Activated CD4-positive, alpha-beta T cell treated with anti-CD3 and anti-CD28 coated beads, Interleukin-2, amount 10 ng/mL, durations not matched to agents 7 days and 5 days (primary cell): ENCODE measurements around the gene LAMA3. TPM values are rescaled to one million over a fixed set of nuclear protein-coding genes. Genes with fewer than 3 reads are reported as not detected.

Source experiments
- CTCF ChIA-PET: fragments of 350-600 bp; sonication (Branson Sonifier 250); formaldehyde crosslinking; loops from one replicate; lab custom pipeline; 2021; ENCODE audit warnings: antibody characterized with exemption; lab: Charles Lee
- POLR2A ChIA-PET: fragments of 350-600 bp; sonication (Branson Sonifier 250); formaldehyde crosslinking; loops from one replicate; lab custom pipeline; 2021; ENCODE audit warnings: antibody characterized with exemption; lab: Charles Lee
- DNase-seq: peaks from one replicate; pipeline ENCODE4 v3.0.0-alpha.2; 2020
- H3K27ac Mint-ChIP-seq: one replicate; pipeline ENCODE4 v1.8.0; 2021; ENCODE audit warnings: mild to moderate bottlenecking, moderate library complexity, mixed read lengths
- H3K27me3 Mint-ChIP-seq: one replicate; pipeline ENCODE4 v1.8.0; 2021; ENCODE audit warnings: mixed read lengths
- H3K36me3 Mint-ChIP-seq: one replicate; pipeline ENCODE4 v1.8.0; 2021; ENCODE audit warnings: low read depth, mixed read lengths
- H3K4me1 Mint-ChIP-seq: one replicate; pipeline ENCODE4 v1.8.0; 2021; ENCODE audit warnings: mixed read lengths
- H3K4me3 Mint-ChIP-seq: one replicate; pipeline ENCODE4 v1.8.0; 2021; ENCODE audit warnings: mild to moderate bottlenecking, moderate library complexity, mixed read lengths
- H3K9me3 Mint-ChIP-seq: one replicate; pipeline ENCODE4 v1.8.0; 2021; ENCODE audit warnings: mixed read lengths
- total RNA-seq, 2 experiments: library from RNA; stranded (reverse); gene quantifications; one replicate each; pipeline ENCODE4 v1.2.3, GENCODE V29; 2021

Gene LAMA3
- total RNA-seq, 2 experiments from 2014 or later: 0.20 to 0.54 TPM

DNA sequence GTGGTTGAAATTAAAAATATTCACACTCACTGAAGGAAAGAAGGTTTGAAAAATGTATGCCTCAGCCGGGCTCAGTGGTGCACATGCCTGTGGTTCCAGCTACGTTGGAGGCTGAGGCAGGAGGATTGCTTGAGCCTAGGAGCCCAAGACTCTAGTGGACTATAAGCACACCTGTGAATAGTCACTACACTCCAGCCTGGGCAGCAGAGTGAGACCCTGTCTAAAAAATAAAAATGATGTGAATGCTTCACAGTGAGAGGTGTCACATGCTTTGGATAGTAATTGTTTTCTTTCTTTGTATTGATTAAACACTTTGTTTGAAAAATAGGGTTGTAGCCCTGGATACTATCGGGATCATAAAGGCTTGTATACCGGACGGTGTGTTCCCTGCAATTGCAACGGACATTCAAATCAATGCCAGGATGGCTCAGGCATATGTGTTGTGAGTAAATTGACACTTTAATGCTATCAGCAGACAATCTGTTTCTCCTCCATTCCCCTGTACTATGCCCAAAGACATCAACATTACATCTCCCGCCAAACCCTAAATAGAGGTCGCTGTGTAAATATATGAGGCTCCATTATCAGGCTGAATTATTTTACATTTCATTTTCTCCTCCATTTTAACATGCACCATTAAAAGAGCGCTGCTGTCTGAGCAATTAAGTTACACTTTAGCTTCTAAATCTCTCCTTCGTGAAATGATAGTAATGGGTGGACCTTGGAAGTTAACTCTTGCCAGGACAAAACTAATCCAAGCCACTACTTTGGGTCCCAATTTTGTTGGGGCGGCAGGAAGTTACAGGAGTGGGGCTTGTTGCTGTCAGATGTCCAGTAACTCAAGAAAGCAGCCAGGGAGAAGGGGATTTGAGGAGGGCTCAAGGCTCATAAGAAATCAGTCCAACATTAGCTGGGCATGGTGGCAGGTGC lies 187.0 kb downstream of the LAMA3 start:
- POLR2A ChIA-PET: interaction anchor here (0.6 kb wide), 1 partner anchor 22 kb away, joined by 3 read pairs; no protein-coding TSS in a partner anchor
- CTCF ChIA-PET: interaction anchor here (2.6 kb wide), 1 partner anchor 9 kb away, joined by 8 read pairs; no protein-coding TSS in a partner anchor
- DNase-seq: no peak
- no peaks in the 10 kb centered on the region for H3K9me3 Mint-ChIP-seq
- H3K4me1 Mint-ChIP-seq: peaks cover 19% of the 10 kb centered on the region
- H3K4me3 Mint-ChIP-seq: no peak overlapping the region
- H3K27me3 Mint-ChIP-seq: peaks cover 15% of the 10 kb centered on the region
- no peak overlapping the region for H3K27ac Mint-ChIP-seq
- no peaks in the 10 kb centered on the region for H3K36me3 Mint-ChIP-seq

DNA sequence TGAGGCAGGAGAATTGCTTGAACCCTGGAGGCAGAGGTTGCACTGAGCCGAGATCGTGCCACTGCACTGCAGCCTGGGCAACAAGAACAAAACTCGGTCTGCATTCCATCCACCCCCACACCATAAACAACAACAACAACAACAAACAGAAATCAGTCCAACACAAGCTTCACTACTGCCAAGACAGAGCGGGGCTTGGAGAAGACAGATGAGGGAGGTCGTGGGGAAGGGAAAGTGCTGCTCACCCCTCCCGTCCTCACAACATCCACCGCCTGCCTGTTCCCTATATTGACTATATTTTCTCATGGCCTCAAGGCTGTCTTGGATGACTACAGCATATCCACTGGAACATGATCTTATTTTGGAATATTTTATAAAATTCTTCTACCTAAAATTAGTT lies 187.7 kb downstream of the LAMA3 start:
- Mint-ChIP-seq H3K4me1 (peaks cover 14% of the 10 kb centered on the region), H3K36me3 (no peaks in the 10 kb centered on the region), H3K9me3 (no peaks in the 10 kb centered on the region), H3K4me3 (no peak overlapping the region), H3K27ac (no peak overlapping the region), H3K27me3 (peaks cover 15% of the 10 kb centered on the region)
- POLR2A ChIA-PET: interaction anchor here (0.6 kb wide), 1 partner anchor 23 kb away, joined by 3 read pairs; no protein-coding TSS in a partner anchor
- CTCF ChIA-PET: interaction anchor here (2.6 kb wide), 1 partner anchor 10 kb away, joined by 8 read pairs; no protein-coding TSS in a partner anchor
- no peak for DNase-seq

DNA sequence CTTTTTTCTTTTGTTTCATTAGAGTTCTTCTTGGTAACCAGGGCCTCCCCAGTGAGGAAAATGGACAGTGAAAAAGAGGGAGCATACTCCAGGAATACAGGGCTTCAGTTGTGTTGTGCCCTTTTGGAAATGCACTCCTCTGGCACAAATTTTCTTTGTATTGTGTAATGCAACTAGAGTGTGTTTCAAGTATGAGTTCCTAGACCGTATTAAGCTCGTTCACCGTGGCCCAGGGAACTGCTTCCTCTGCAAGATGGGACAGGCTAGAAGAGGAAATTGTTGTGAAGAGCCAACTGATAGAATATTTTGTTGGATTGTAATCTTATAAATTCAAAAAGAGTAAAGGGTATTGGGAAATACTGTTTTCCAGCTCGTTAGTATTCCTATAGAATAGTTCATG lies 188.1 kb downstream of the LAMA3 start:
- Mint-ChIP-seq H3K9me3 (no peaks in the 10 kb centered on the region), H3K4me3 (no peak overlapping the region), H3K36me3 (no peaks in the 10 kb centered on the region), H3K4me1 (peaks cover 9% of the 10 kb centered on the region), H3K27ac (no peak overlapping the region), H3K27me3 (peaks cover 15% of the 10 kb centered on the region)
- ChIA-PET POLR2A (no interaction called here), CTCF (interaction anchor here (2.6 kb wide), 1 partner anchor 10 kb away, joined by 8 read pairs; no protein-coding TSS in a partner anchor)
- DNase-seq: no peak

DNA sequence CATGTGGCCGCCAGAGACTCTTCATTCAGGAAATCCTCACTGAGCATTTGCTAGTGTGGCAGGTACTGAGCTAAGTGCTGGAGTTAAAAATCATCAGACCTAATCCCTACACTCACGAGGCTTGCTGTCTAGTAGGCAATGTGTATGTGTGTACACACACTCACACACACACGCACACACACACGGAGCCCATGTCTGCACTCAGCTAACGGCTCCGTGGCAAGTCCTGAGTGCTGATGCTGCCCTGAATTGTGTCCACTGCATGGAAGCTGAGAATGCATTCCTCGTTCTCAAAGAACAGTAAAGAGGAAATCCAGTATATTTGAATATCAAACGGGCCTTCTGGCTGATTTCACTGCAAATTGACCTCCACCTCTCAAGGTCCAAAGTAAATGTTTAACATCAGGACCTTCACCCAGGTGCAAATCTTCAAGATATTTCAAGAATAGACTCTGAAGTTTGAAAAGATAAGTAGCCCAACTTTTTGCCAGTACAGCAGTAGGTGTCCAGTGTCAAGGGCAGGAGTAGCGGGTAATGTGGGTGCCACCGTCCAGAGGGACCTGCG lies 189.2 kb downstream of the LAMA3 start:
- Mint-ChIP-seq H3K4me3 (no peak overlapping the region), H3K36me3 (no peaks in the 10 kb centered on the region), H3K9me3 (no peaks in the 10 kb centered on the region), H3K4me1 (peaks cover 3% of the 10 kb centered on the region), H3K27me3 (peaks cover 8% of the 10 kb centered on the region), H3K27ac (no peak overlapping the region)
- ChIA-PET CTCF (interaction anchor here (1.1 to 2.6 kb wide), 2 partner anchors 11 to 17 kb away, joined by 4 to 8 read pairs; no protein-coding TSS in a partner anchor), POLR2A (no interaction called here)
- no peak for DNase-seq

DNA sequence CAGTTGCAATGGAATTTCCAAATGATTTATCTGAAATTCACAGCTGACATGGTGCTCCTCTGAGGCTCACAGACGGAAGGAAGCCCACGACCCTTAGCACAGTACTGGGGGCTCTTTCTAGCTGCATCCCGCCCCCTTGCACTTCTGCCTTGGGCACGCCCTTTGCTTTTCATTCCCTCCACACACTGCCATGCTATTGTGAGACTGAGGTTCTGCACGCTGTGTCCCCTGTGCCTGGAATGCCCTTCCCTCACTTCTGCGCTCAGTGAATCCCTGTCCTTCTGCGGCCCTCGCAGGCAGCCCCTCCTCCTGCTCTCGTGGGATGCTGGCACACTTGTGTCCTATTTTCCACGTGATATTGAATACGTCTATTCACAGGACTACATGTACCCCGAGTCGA lies 189.9 kb downstream of the LAMA3 start:
- no peaks in the 10 kb centered on the region for H3K36me3 Mint-ChIP-seq
- H3K27ac Mint-ChIP-seq: no peak overlapping the region
- H3K9me3 Mint-ChIP-seq: no peaks in the 10 kb centered on the region
- POLR2A ChIA-PET: no interaction called here
- DNase-seq: no peak
- H3K4me1 Mint-ChIP-seq: peaks cover 7% of the 10 kb centered on the region
- no peak overlapping the region for H3K4me3 Mint-ChIP-seq
- H3K27me3 Mint-ChIP-seq: peaks cover 7% of the 10 kb centered on the region
- CTCF ChIA-PET: interaction anchor here (0.6 to 0.7 kb wide), 2 partner anchors 8 to 38 kb away, joined by 3 to 4 read pairs; no protein-coding TSS in a partner anchor

DNA sequence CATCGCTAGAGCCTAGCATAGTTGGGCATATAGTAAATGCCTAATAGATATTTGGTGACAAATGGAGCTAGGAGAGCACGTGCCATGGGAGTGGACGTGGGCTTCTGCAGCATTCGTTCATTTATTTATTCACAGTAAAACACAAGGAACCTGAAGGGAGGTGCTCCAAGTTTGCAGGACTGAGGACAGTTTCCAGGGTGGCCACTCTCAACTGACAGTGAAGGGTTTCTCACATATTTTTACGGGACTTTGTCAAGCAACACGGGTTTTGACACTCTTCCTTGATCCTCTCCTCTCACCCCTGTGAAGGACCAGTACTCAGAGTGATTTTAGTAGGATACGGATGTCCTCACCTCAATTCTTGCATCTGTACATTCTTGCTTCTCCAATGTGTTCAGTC lies 190.3 kb downstream of the LAMA3 start:
- Mint-ChIP-seq H3K4me3 (no peak overlapping the region), H3K36me3 (no peaks in the 10 kb centered on the region), H3K27ac (no peak overlapping the region), H3K27me3 (peaks cover 7% of the 10 kb centered on the region), H3K9me3 (no peaks in the 10 kb centered on the region), H3K4me1 (peaks cover 10% of the 10 kb centered on the region)
- ChIA-PET CTCF (interaction anchor here (0.6 to 0.7 kb wide), 2 partner anchors 8 to 38 kb away, joined by 3 to 4 read pairs; no protein-coding TSS in a partner anchor), POLR2A (no interaction called here)
- DNase-seq: no peak

DNA sequence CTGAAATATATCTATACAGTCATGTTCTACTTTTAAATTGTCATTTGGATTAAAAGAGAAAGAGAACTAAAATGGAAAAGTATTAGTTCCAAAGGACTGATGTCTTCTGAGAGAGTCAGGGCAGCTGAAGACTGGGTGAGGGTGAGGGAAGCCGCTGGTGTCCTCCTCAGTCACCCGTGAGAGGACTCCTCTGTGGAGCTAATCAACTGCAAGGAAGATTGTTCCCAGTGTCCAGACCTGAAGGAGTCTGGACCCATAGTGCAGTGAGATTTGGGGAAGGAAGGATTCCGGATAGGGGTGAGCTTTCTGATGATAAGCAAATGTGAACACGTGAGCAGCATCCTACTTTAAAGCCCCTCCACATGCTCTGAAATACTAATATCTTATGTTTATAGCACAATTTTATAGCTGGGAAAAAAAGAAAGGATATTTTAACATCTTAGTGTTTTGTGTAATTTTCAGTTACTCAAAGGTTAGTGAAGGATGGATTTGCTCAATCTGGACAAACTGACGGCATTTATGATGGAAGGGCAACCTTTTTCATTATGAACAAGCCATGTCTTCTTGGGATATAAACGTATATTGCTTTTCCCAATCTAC lies 190.8 kb downstream of the LAMA3 start:
- CTCF ChIA-PET: interaction anchor here (0.8 to 1.0 kb wide), 2 partner anchors 16 to 27 kb away, joined by 3 to 4 read pairs; no protein-coding TSS in a partner anchor
- peaks cover 7% of the 10 kb centered on the region for H3K27me3 Mint-ChIP-seq
- no peak overlapping the region for H3K4me3 Mint-ChIP-seq
- no peak overlapping the region for H3K27ac Mint-ChIP-seq
- peaks cover 14% of the 10 kb centered on the region for H3K4me1 Mint-ChIP-seq
- DNase-seq: no peak
- POLR2A ChIA-PET: no interaction called here
- no peaks in the 10 kb centered on the region for H3K9me3 Mint-ChIP-seq
- H3K36me3 Mint-ChIP-seq: no peaks in the 10 kb centered on the region

DNA sequence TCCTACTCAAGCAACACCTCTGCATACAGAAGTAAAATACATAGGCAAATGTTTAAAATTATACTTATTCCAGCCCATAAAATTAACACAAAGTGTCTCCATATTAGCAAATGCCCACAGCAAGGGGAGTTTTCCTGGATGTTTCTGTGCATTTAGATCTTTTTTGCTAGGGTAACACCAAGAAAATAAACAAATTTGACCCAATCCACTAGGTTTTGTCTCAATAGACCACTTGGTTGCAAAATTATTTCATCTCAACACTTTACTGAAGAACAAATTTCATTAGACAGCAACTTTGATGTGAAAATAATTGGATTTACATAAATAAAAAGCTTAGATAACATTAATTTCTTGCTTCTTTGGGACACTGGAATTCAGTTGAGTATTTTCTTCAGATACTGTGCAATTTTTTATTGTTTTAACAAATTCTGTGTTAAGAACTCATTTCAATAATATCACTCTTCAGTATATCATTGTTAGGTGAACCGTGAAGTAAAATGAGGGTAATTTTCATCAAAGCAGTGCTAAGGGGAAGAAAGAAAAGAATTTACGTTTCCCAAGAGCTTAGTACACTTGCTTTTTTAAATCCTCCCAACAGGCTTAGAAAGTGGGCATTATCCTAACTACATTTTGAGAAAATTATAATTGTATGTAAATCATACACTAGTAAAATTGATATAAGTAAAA lies 191.8 kb downstream of the LAMA3 start:
- Mint-ChIP-seq H3K27me3 (peaks cover 5% of the 10 kb centered on the region), H3K36me3 (no peaks in the 10 kb centered on the region), H3K4me1 (peaks cover 23% of the 10 kb centered on the region), H3K27ac (no peak overlapping the region), H3K4me3 (no peak overlapping the region), H3K9me3 (no peaks in the 10 kb centered on the region)
- no peak for DNase-seq
- ChIA-PET POLR2A (interaction anchor here (0.5 kb wide), 1 partner anchor 71 kb away, joined by 3 read pairs; no protein-coding TSS in a partner anchor), CTCF (interaction anchor here (0.8 to 1.1 kb wide), 3 partner anchors 17 to 38 kb away, joined by 3 to 4 read pairs (median 3); no protein-coding TSS in a partner anchor)

DNA sequence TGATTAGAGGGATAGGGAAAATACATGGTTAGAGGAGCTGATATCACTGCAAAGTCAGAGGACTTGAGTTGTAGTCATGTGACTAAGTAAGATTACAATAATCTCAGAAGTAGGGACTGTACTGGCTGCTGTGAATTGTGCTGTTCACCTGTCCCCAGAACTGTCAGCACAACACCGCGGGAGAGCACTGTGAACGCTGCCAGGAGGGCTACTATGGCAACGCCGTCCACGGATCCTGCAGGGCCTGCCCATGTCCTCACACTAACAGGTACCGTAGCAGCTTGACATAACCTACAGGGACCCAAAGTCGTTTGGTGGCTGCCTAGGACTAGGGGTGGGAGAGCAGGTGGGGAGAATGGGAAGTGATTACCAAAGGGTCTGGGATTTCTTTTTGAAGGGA lies 192.5 kb downstream of the LAMA3 start:
- DNase-seq: no peak
- peaks cover 24% of the 10 kb centered on the region for H3K4me1 Mint-ChIP-seq
- ChIA-PET CTCF (no interaction called here), POLR2A (no interaction called here)
- H3K9me3 Mint-ChIP-seq: no peaks in the 10 kb centered on the region
- no peaks in the 10 kb centered on the region for H3K36me3 Mint-ChIP-seq
- no peak overlapping the region for H3K4me3 Mint-ChIP-seq
- no peak overlapping the region for H3K27ac Mint-ChIP-seq
- H3K27me3 Mint-ChIP-seq: peaks cover 2% of the 10 kb centered on the region

DNA sequence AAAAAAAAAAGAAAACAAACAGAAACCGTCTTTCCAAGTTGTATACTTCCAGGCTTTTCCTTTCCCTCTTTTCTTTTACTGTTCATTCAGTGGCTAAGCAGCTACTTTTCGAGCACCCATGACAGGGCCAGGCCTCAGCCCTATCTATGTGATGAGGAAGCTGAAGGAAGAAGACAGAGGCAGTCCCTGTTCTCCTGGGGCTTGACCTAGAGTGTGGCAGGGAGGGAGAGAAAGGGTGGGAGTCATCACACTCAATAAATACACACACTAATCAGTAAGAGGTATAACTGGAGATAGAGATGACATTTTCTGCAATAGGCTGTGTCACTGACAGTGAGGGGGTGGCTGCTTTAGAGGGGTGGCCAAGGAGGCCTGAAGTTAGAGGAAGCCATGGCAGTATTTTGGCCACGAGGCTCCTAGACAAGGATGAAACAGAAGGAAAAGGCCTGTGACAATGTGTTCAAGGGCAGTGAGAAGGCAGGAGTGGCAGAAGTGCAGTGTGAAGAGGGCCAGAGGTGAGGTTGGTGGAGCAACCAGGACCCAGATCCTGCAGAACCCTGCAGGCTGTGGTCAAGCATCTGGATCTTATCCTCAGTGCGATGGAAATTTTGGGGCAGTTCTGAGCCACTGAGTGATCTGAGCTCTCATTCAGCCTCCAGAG lies 193.5 kb downstream of the LAMA3 start:
- H3K27ac Mint-ChIP-seq: no peak overlapping the region
- POLR2A ChIA-PET: no interaction called here

DNA sequence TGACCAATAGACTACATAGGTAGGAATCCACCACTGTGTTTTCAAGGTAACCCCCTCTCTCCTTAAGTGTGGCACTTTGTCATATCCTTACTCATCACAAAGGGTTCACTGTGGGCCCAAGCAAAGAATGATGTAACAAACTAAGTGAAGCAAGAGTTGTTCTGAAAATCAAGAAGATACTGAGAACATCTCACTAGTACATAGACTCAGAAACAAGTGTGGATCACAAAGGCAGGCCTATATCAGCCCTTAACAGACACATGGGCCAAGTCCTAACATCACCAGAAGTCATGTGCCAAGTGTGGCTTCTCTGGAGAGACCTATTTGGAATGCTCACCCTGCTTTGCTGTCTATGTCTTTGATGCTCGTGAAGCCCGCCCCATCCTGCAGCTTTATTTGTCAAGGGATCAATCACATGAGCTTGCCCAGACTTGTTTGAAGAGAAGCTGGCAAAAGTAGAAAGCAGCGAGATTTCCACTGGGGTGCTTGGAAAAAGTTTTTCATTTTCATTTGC lies 194.1 kb downstream of the LAMA3 start:
- Mint-ChIP-seq H3K36me3 (no peaks in the 10 kb centered on the region), H3K4me3 (no peak overlapping the region), H3K4me1 (peaks cover 29% of the 10 kb centered on the region), H3K9me3 (peaks cover 3% of the 10 kb centered on the region), H3K27me3 (peaks cover 2% of the 10 kb centered on the region), H3K27ac (no peak overlapping the region)
- DNase-seq: no peak
- ChIA-PET CTCF (interaction anchor here (1.0 to 1.6 kb wide), 3 partner anchors 18 to 164 kb away, joined by 3 to 5 read pairs (median 3); no protein-coding TSS in a partner anchor), POLR2A (no interaction called here)

More for the DNA sequence above, 193.5 kb downstream of the LAMA3 start:
- H3K36me3 Mint-ChIP-seq: no peaks in the 10 kb centered on the region
- H3K27me3 Mint-ChIP-seq: peaks cover 2% of the 10 kb centered on the region
- no peak overlapping the region for H3K4me3 Mint-ChIP-seq
- H3K9me3 Mint-ChIP-seq: no peaks in the 10 kb centered on the region
- DNase-seq: no peak
- CTCF ChIA-PET: interaction anchor here (1.0 to 1.6 kb wide), 3 partner anchors 18 to 163 kb away, joined by 3 to 5 read pairs (median 3); no protein-coding TSS in a partner anchor
- H3K4me1 Mint-ChIP-seq: peaks cover 29% of the 10 kb centered on the region
